Heart left ventricle (tissue), 16 donors: ENCODE data around the gene PCDH10. TPM values are rescaled to one million over a fixed set of nuclear protein-coding genes. Genes with fewer than 3 reads are reported as not detected.

Experiments used
- ATAC-seq, 4 donors: fragments of 200-7000 bp; cut with Tn5 transposase; one replicate each; pipeline ENCODE4 v1.9.1; 2020 to 2022; ENCODE audit warnings: moderate library complexity in 4 of 4, mild to moderate bottlenecking in 3 of 4, moderate number of reproducible peaks in 1 of 4
- DNase-seq, 5 donors: peaks; one replicate each; pipeline ENCODE4 v3.0.0-alpha.2; 2020
- H3K27ac ChIP-seq, 12 donors: fragments of 200-600 bp; sonication (generic) in 4 of 12; one replicate each; pipeline versions ENCODE4 v1.5.0 to v1.8.0; 2016 to 2022; ENCODE audit warnings: mild to moderate bottlenecking in 2 of 12
- H3K27me3 ChIP-seq, 9 donors: fragments of 200-600 bp; sonication (generic) in 2 of 9; one replicate each; pipeline versions ENCODE4 v1.5.1 to v1.8.0; 2016 to 2022; ENCODE audit warnings: mild to moderate bottlenecking in 3 of 9
- H3K36me3 ChIP-seq, 9 donors: fragments of 200-600 bp; sonication (generic) in 2 of 9; one replicate each; pipeline versions ENCODE4 v1.5.0 to v1.8.0; 2018 to 2022; ENCODE audit warnings: mild to moderate bottlenecking in 2 of 9
- H3K4me1 ChIP-seq, 12 donors: fragments of 200-600 bp; sonication (generic) in 4 of 12; one replicate each; pipeline versions ENCODE4 v1.5.0 to v1.8.0; 2016 to 2022; ENCODE audit warnings: mild to moderate bottlenecking in 3 of 12
- H3K4me3 ChIP-seq, 12 donors: fragments of 200-600 bp; sonication (generic) in 4 of 12; one replicate each; pipeline versions ENCODE4 v1.5.0 to v1.8.0; 2017 to 2022; ENCODE audit warnings: mild to moderate bottlenecking in 9 of 12, moderate library complexity in 4 of 12
- H3K9me3 ChIP-seq, 12 donors: fragments of 200-600 bp; sonication (generic) in 4 of 12; one replicate each; pipeline versions ENCODE4 v1.5.0 to v1.8.0; 2016 to 2022; ENCODE audit warnings: mild to moderate bottlenecking in 1 of 12
- POLR2A ChIP-seq, 2 donors: fragments of 450-650 bp; IDR thresholded peaks; one replicate each; pipeline ENCODE4 v1.6.1; 2017; ENCODE audit warnings: antibody characterized with exemption in 2 of 2, mild to moderate bottlenecking in 2 of 2, moderate library complexity in 2 of 2
- WGBS, 4 donors: extraction: QIAGEN DNeasy Blood & Tissue Kit in 2 of 4; methylation state at CpG; one replicate each; pipeline versions ENCODE4 v1.1.5 to v1.1.7; 2013 to 2018; 5-methylcytosine and 5-hydroxymethylcytosine counted together
- intact Hi-C, 10 donors: fragments of 100-400 bp; cut with DNase I; formaldehyde crosslinking; loops; one replicate each; pipeline versions ENCODE4 v1.11.1 to v1.14.2; 2022
- polyA plus RNA-seq, 2 donors: library from polyadenylated mRNA; stranded (reverse); fragments of 200-250 nt; gene quantifications; one replicate each; pipeline ENCODE4 v1.2.3, GENCODE V29; 2013
- total RNA-seq, 9 donors: library from RNA; depleted of rRNA in 2 of 9; stranded (reverse); fragments of >200 nt in 2 of 9; fragmentation: NEBNext Ultra II Directional in 3 of 9; extraction: Animal tissue kit (Norgen Biotek cat#: 25700) in 3 of 9; gene quantifications; one replicate each; pipeline versions ENCODE4 v1.1.0 to v1.2.4, GENCODE V29; 2016 to 2023
- TF ChIP-seq, protein P1 (sequence below), 12 donors: fragments of 200-600 bp; sonication (generic) in 4 of 12; IDR thresholded peaks; one replicate each; pipeline versions ENCODE4 v1.5.0 to v1.8.0; 2018 to 2022; ENCODE audit warnings: antibody characterized with exemption in 12 of 12, mild to moderate bottlenecking in 5 of 12
- donor health status: ischemic (EF 13 %, LVEDD 7.1; RV severe dilation, severe dysfunction).
- donor health status: healthy with polysubstance abuse.
- donor health status: DM: no; HTN: yes; CAD: no.
- donor health status: DM: no; HTN: no; CAD: no.
- donor health status: ischemic (EF 25% LVEDD 6.9; RV normal size, moderate dysfunction).
- donor health status: ischemic (EF 25% LVEDD 5.7; RV mildly dilated, moderate dysfunction).
- donor health status: healthy.
- donor health status: DM: yes; HTN: yes; CAD: no.
- donor health status: ischemic (EF 35%, LVEDD 5.7; RV mildly dilated, moderate dysfunction).
- donor health status: nonischemic (EF 11% LVEDD 7.7; RV severe dilation, severe dysfunction).
- donor health status: DM: yes; HTN: yes; CAD: no.
- donor health status: PGD.
- donor health status: ischemic (EF 29% LVEDD 5.4; RV normal size, mild dysfunction).
- donor health status: nonischemic (EF 23%, LVEDD 6.1; RV moderate dilation, normal function).

The PCDH10 gene
- total and polyA plus RNA-seq, 11 donors = under 0.01 to 0.48 (median 0.06) TPM; not detected in 2

- ATAC-seq (no peak), DNase-seq (no peak)
- H3K36me3 ChIP-seq = no peaks in the 10 kb centered on the region
- no peak overlapping the region for H3K27ac ChIP-seq
- no peak overlapping the region for H3K4me3 ChIP-seq
- no peaks in the 10 kb centered on the region for H3K9me3 ChIP-seq
- intact Hi-C loops = no loop called here
- TF ChIP-seq, protein P1, sequence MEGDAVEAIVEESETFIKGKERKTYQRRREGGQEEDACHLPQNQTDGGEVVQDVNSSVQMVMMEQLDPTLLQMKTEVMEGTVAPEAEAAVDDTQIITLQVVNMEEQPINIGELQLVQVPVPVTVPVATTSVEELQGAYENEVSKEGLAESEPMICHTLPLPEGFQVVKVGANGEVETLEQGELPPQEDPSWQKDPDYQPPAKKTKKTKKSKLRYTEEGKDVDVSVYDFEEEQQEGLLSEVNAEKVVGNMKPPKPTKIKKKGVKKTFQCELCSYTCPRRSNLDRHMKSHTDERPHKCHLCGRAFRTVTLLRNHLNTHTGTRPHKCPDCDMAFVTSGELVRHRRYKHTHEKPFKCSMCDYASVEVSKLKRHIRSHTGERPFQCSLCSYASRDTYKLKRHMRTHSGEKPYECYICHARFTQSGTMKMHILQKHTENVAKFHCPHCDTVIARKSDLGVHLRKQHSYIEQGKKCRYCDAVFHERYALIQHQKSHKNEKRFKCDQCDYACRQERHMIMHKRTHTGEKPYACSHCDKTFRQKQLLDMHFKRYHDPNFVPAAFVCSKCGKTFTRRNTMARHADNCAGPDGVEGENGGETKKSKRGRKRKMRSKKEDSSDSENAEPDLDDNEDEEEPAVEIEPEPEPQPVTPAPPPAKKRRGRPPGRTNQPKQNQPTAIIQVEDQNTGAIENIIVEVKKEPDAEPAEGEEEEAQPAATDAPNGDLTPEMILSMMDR (IDR thresholded peaks at IDR 0.05) = no peak
- TF ChIP-seq POLR2A (IDR thresholded peaks at IDR 0.05) = no peak
- H3K27me3 ChIP-seq = no peaks in the 10 kb centered on the region
- WGBS, 4 donors = 78 to 89% (median 83%) methylated on average over 2 of the region's 2 CpGs
- H3K4me1 ChIP-seq = no peaks in the 10 kb centered on the region
Observed at GRCh38 chr4:133178956-133179355, 29.9 kb downstream of the PCDH10 start.

- intact Hi-C loops = no loop called here
- Histone ChIP-seq H3K27me3 (no peaks in the 10 kb centered on the region), H3K36me3 (no peaks in the 10 kb centered on the region), H3K9me3 (no peaks in the 10 kb centered on the region), H3K27ac (no peak overlapping the region), H3K4me1 (no peaks in the 10 kb centered on the region), H3K4me3 (no peak overlapping the region)
- ATAC-seq (no peak), DNase-seq (no peak)
- no peak for TF ChIP-seq POLR2A (IDR thresholded peaks at IDR 0.05)
- TF ChIP-seq, protein P1 (IDR thresholded peaks at IDR 0.05) = no peak
Observed at GRCh38 chr4:133186210-133186609, 37.1 kb downstream of the PCDH10 start.

DNA sequence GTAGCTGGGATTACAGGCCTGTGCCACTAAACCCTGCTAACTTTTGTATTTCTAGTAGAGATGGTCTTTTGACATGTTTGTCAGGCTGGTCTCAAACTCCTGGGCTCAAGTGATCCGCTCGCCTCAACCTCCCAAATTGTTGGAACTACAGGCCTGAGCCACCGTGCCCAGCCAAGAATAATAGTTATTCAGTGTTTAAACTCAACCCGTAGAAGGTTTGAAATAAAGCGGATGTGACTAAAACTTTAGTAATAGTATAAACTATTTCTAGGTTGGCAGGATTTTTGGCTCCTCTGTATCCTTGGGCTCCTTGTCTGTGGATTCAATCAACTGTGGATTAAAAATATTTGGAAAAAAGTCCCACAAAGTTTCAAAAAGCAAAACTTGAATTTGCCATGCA, 37.8 kb downstream of the PCDH10 start:
- WGBS, 4 donors = 93 to 97% (median 95%) methylated on average over 5 of the region's 5 CpGs
- no peak overlapping the region for H3K27ac ChIP-seq
- H3K4me3 ChIP-seq = no peak overlapping the region
- no peaks in the 10 kb centered on the region for H3K4me1 ChIP-seq
- intact Hi-C loops = no loop called here
- no peaks in the 10 kb centered on the region for H3K36me3 ChIP-seq
- no peak for TF ChIP-seq POLR2A (IDR thresholded peaks at IDR 0.05)
- TF ChIP-seq, protein P1 (IDR thresholded peaks at IDR 0.05) = no peak
- H3K27me3 ChIP-seq = no peaks in the 10 kb centered on the region
- ATAC-seq (no peak), DNase-seq (no peak)
- no peaks in the 10 kb centered on the region for H3K9me3 ChIP-seq

GRCh38 chr4:133188433-133189146, 39.5 kb downstream of the PCDH10 start:
- H3K27ac ChIP-seq = no peak overlapping the region
- no peaks in the 10 kb centered on the region for H3K4me1 ChIP-seq
- H3K9me3 ChIP-seq = no peaks in the 10 kb centered on the region
- no peaks in the 10 kb centered on the region for H3K36me3 ChIP-seq
- no peak for TF ChIP-seq POLR2A (IDR thresholded peaks at IDR 0.05)
- intact Hi-C loops = no loop called here
- no peak for DNase-seq
- no peaks in the 10 kb centered on the region for H3K27me3 ChIP-seq
- no peak for ATAC-seq
- 83 to 87% (median 84%) methylated on average over 8 of the region's 8 CpGs for WGBS, 4 donors
- no peak overlapping the region for H3K4me3 ChIP-seq

DNA sequence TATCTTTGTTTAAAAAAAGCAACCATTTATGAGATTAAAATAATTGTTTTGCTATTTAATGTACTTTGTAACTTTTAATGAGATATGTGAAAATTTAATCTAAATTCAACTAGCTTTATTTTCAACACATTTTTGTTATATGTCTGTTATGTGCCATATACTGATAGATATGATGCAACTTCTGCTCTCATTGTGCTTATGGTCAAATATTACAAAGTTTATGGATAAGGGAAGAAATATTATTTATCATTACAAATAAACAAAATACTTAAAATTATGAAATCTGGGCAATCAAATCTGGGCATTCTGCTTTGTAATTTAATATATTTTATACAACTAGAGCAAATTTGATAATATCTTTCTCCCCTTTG, 40.0 kb downstream of the PCDH10 start:
- Histone ChIP-seq H3K4me3 (no peak overlapping the region), H3K9me3 (no peaks in the 10 kb centered on the region), H3K27ac (no peak overlapping the region), H3K4me1 (no peaks in the 10 kb centered on the region), H3K27me3 (no peaks in the 10 kb centered on the region), H3K36me3 (no peaks in the 10 kb centered on the region)
- DNase-seq (no peak), ATAC-seq (no peak)
- intact Hi-C loops = no loop called here
- no peak for TF ChIP-seq POLR2A (IDR thresholded peaks at IDR 0.05)
- TF ChIP-seq, protein P1 (IDR thresholded peaks at IDR 0.05) = no peak
